HEK293T (cell line): ENCODE data around the gene CLEC14A.

Experiments
- CTBP1 ChIP-seq: fragments of 450-650 bp; IDR thresholded peaks from 2 replicates; pipeline ENCODE4 v1.6.1; 2016; ENCODE audit warnings: borderline replicate concordance
- FOXK2 ChIP-seq: fragments of 450-650 bp; IDR thresholded peaks from 2 replicates; pipeline ENCODE4 v1.6.1; 2016; ENCODE audit warnings: mild to moderate bottlenecking
- PKNOX1 ChIP-seq: fragments of 450-650 bp; IDR thresholded peaks from 2 replicates; pipeline ENCODE4 v1.6.1; 2016
- SP1 ChIP-seq: fragments of 450-650 bp; IDR thresholded peaks from 2 replicates; pipeline ENCODE4 v1.6.1; 2017
- TARDBP ChIP-seq: fragments of 450-650 bp; IDR thresholded peaks from 2 replicates; pipeline ENCODE4 v1.6.1; 2016

DNA sequence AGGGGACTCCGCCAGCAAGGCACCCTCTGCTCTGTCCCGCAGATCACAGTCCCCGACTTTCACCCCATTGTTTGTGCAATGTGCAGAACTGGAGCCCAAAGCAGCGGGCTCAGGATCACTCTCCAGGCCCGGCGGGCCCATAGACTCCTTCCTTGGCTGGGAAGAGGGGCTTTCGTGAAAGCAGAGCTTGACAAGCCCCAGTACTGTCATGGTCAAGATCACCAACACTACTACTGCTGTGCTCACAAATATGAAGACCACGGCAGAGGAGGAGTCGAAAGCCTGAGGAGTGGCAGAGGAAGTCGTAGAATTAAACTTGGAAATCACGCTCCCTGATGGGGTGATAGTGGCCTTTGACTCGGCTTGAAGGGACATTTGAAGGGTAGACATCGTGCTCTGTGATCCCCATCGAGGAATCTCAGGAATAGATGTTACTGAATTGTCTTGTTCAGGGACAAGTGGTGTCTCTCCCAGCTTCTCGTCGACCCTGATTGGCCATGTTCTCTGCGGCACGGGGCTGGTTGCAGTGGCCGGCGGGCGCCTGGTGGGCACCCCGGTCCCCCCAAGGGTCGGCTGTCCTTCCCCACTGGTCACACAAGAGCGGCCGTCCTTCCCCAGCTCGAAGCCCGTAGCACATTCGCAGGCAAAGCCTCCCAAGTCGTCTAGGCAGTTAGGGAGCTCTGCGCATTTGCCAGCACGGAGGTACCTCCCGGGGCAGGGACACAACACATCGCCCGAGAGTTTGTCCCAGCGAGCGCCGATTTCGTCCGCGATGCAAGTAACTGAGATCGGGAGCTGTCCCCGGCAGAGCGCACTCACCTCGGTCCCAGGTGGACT lies 1.1 kb downstream of the CLEC14A start:
- TF ChIP-seq TARDBP (no peak), FOXK2 (no peak), PKNOX1 (no peak), SP1 (no peak), CTBP1 (no peak)
